GM23338 (cell line): ENCODE data around the gene GLTP. TPM values are rescaled to one million over a fixed set of nuclear protein-coding genes. Genes with fewer than 3 reads are reported as not detected.

Source experiments
- ATAC-seq: fragments of 200-7000 bp; cut with Tn5 transposase; 3 replicates; pipeline ENCODE4 v1.9.1; 2020
- DNase-seq: peaks from one replicate; pipeline ENCODE4 v3.0.0-alpha.2; 2015; ENCODE audit warnings: low spot score
- H2AFZ ChIP-seq: fragments of 200-600 bp; sonication (generic); 2 replicates; pipeline ENCODE4 v1.8.0; 2016; ENCODE audit warnings: antibody characterized with exemption, mild to moderate bottlenecking, moderate library complexity
- H3F3A ChIP-seq: fragments of 200-600 bp; sonication (generic); replicated peaks from 2 replicates; pipeline ENCODE4 v1.8.0; 2017; ENCODE audit warnings: antibody characterized with exemption, mixed run types, low read depth
- H3K27ac ChIP-seq: fragments of 200-600 bp; sonication (generic); 2 replicates; pipeline ENCODE4 v1.6.1; 2016; ENCODE audit warnings: low read depth
- H3K27me3 ChIP-seq: fragments of 200-600 bp; sonication (generic); 2 replicates; pipeline ENCODE4 v1.8.0; 2016; ENCODE audit warnings: mild to moderate bottlenecking, mixed run types, moderate library complexity; ENCODE audit not compliant: insufficient read depth
- H3K36me3 ChIP-seq: fragments of 200-600 bp; sonication (generic); 2 replicates; pipeline ENCODE4 v1.8.0; 2016; ENCODE audit warnings: mild to moderate bottlenecking; ENCODE audit not compliant: insufficient read depth
- H3K4me1 ChIP-seq: fragments of 200-600 bp; sonication (generic); 2 replicates; pipeline ENCODE4 v1.8.0; 2016; ENCODE audit warnings: mild to moderate bottlenecking, moderate library complexity; ENCODE audit not compliant: insufficient read depth
- H3K4me2 ChIP-seq: fragments of 200-600 bp; sonication (generic); 2 replicates; pipeline ENCODE4 v1.7.1; 2017; ENCODE audit warnings: mixed run types
- H3K4me3 ChIP-seq: fragments of 200-600 bp; sonication (generic); 2 replicates; pipeline ENCODE4 v1.6.1; 2016; ENCODE audit warnings: mixed run types
- H3K79me2 ChIP-seq: fragments of 200-600 bp; sonication (generic); replicated peaks from 2 replicates; pipeline ENCODE4 v1.8.0; 2017; ENCODE audit warnings: mild to moderate bottlenecking; ENCODE audit not compliant: insufficient read depth
- H3K9me2 ChIP-seq: fragments of 200-600 bp; sonication (generic); 2 replicates; pipeline ENCODE4 v1.8.0; 2017; ENCODE audit not compliant: insufficient read depth
- H4K20me1 ChIP-seq: fragments of 200-600 bp; sonication (generic); replicated peaks from 2 replicates; pipeline ENCODE4 v1.8.0; 2017; ENCODE audit warnings: mild to moderate bottlenecking; ENCODE audit not compliant: insufficient read depth
- H3K27ac Mint-ChIP-seq: 2 replicates; pipeline ENCODE4 v1.8.0; 2020; ENCODE audit warnings: inconsistent platforms, mild to moderate bottlenecking, moderate library complexity, mixed read lengths
- H3K27me3 Mint-ChIP-seq: 3 replicates; pipeline ENCODE4 v1.8.0; 2022; ENCODE audit warnings: low read depth, mild to moderate bottlenecking, moderate library complexity, mixed read lengths, inconsistent platforms; ENCODE audit not compliant: insufficient read depth, poor library complexity
- H3K36me3 Mint-ChIP-seq: 3 replicates; pipeline ENCODE4 v1.8.0; 2021; ENCODE audit warnings: low read depth, mild to moderate bottlenecking, inconsistent platforms, moderate library complexity, mixed read lengths
- H3K4me1 Mint-ChIP-seq: 3 replicates; pipeline ENCODE4 v1.8.0; 2020; ENCODE audit warnings: mild to moderate bottlenecking, inconsistent platforms, mixed read lengths
- H3K4me3 Mint-ChIP-seq: 3 replicates; pipeline ENCODE4 v1.8.0; 2021; ENCODE audit warnings: moderate library complexity, mild to moderate bottlenecking, inconsistent platforms, mixed read lengths
- H3K9me3 Mint-ChIP-seq: 3 replicates; pipeline ENCODE4 v1.8.0; 2020; ENCODE audit warnings: moderate library complexity, mild to moderate bottlenecking, inconsistent platforms, mixed read lengths
- CREB1 ChIP-seq: fragments of 250-450 bp; sonication (Bioruptor Pico); IDR thresholded peaks from 2 replicates; pipeline ENCODE4 v1.5.0; 2020; ENCODE audit warnings: low read depth, mild to moderate bottlenecking, moderate library complexity
- CTCF ChIP-seq, 2 experiments: fragments of 200-600 bp in 1 of 2; sonication (generic) in 1 of 2; conservative IDR thresholded peaks; 2 replicates each; pipeline versions ENCODE4 v1.5.1 to v1.6.1; 2016 to 2017; ENCODE audit warnings: antibody characterized with exemption in 2 of 2, low read depth in 2 of 2, mild to moderate bottlenecking in 2 of 2, moderate library complexity in 1 of 2
- ETS1 ChIP-seq: IDR thresholded peaks from 2 replicates; pipeline ENCODE4 v1.6.1; 2016; ENCODE audit warnings: antibody characterized with exemption
- EZH2 ChIP-seq: fragments of 200-600 bp; sonication (generic); IDR thresholded peaks from one replicate; pipeline ENCODE4 v1.8.0; 2017; ENCODE audit warnings: antibody characterized with exemption, mild to moderate bottlenecking, low read depth; ENCODE audit not compliant: unreplicated experiment
- EZH2phosphoT487 ChIP-seq: fragments of 200-600 bp; sonication (generic); IDR thresholded peaks from one replicate; pipeline ENCODE4 v1.8.1; 2018; ENCODE audit warnings: antibody characterized with exemption; ENCODE audit not compliant: unreplicated experiment
- JUNB ChIP-seq: IDR thresholded peaks from one replicate; pipeline ENCODE4 v1.6.1; 2016; ENCODE audit warnings: antibody characterized with exemption; ENCODE audit not compliant: unreplicated experiment
- NANOG ChIP-seq: IDR thresholded peaks from 2 replicates; pipeline ENCODE4 v1.6.1; 2016; ENCODE audit warnings: antibody characterized with exemption, borderline replicate concordance
- POLR2AphosphoS5 ChIP-seq: IDR thresholded peaks from 2 replicates; pipeline ENCODE4 v1.6.1; 2016; ENCODE audit warnings: antibody characterized with exemption, low read depth
- REST ChIP-seq: IDR thresholded peaks from one replicate; pipeline ENCODE4 v1.6.1; 2018; ENCODE audit warnings: antibody characterized with exemption; ENCODE audit not compliant: unreplicated experiment
- STAT1 ChIP-seq: IDR thresholded peaks from one replicate; pipeline ENCODE4 v1.6.1; 2016; ENCODE audit warnings: antibody characterized with exemption; ENCODE audit not compliant: unreplicated experiment
- ZNF114 ChIP-seq: fragments of 250-450 bp; sonication (Bioruptor Pico); IDR thresholded peaks from 2 replicates; pipeline ENCODE4 v1.5.0; 2020; ENCODE audit warnings: mild to moderate bottlenecking, moderate library complexity
- ZNF331 ChIP-seq: fragments of 250-450 bp; sonication (Bioruptor Pico); IDR thresholded peaks from 2 replicates; pipeline ENCODE4 v1.5.0; 2020; ENCODE audit warnings: low read depth, mild to moderate bottlenecking, moderate library complexity
- ZNF462 ChIP-seq: fragments of 250-450 bp; sonication (Bioruptor Pico); IDR thresholded peaks from 2 replicates; pipeline ENCODE4 v1.5.0; 2020; ENCODE audit warnings: mild to moderate bottlenecking, moderate library complexity
- polyA plus RNA-seq: library from polyadenylated mRNA; unstranded; fragments of >200 nt; fragmentation: Nextera tagmentation; extraction: Ambion mirVana; gene quantifications from 2 replicates; pipeline ENCODE4 v1.2.1, GENCODE V29; 2016
- total RNA-seq: library from RNA; depleted of rRNA; stranded (reverse); fragments of >200 nt; shearing (Covaris generic); gene quantifications from 2 replicates; pipeline ENCODE4 v1.2.3, GENCODE V29; 2014

GLTP gene
- total and polyA plus RNA-seq, 2 experiments from 2014 or later = 26.5 to 30.2 TPM

- no peak for TF ChIP-seq ZNF462 (CRISPR knock-in tag)
- TF ChIP-seq ZNF331 (CRISPR knock-in tag) = no peak
- no peak for TF ChIP-seq STAT1
- TF ChIP-seq CTCF (conservative IDR thresholded peaks at IDR 0.05; ENCODE audit: low read depth in 2 of 2) = no peak
- no peak for TF ChIP-seq NANOG
- TF ChIP-seq POLR2AphosphoS5 = no peak
- no peak for TF ChIP-seq EZH2phosphoT487
Observed at GRCh38 chr12:109876406-109876805, 3.9 kb downstream of the GLTP start (continued).

- Histone ChIP-seq H2AFZ (no peak overlapping the region), H3K4me3 (no peak overlapping the region), H3F3A (0 out of 2 replicates have a peak, but pooled peaks cover 3% of the 10 kb centered on the region), H3K27ac (no peak overlapping the region), H3K27me3 (no peaks in the 10 kb centered on the region), H3K9me2 (no peaks in the 10 kb centered on the region), H3K79me2 (peaks cover 86% of the 10 kb centered on the region), H3K36me3 (no peaks in the 10 kb centered on the region), H3K4me2 (no peak overlapping the region), H3K4me1 (peaks cover 39% of the 10 kb centered on the region), H4K20me1 (peaks cover 29% of the 10 kb centered on the region)
- Mint-ChIP-seq H3K36me3 (peaks cover 5% of the 10 kb centered on the region; the same call in 1 of the 3 replicates), H3K27ac (no peak overlapping the region), H3K9me3 (no peaks in the 10 kb centered on the region), H3K4me3 (no peak overlapping the region), H3K4me1 (peaks cover 47% of the 10 kb centered on the region), H3K27me3 (peaks cover 4% of the 10 kb centered on the region)
- ATAC-seq (no peak), DNase-seq (no peak)
- TF ChIP-seq ZNF331 (CRISPR knock-in tag) (no peak), CREB1 (CRISPR knock-in tag) (no peak), ETS1 (no peak), NANOG (no peak), EZH2phosphoT487 (no peak), JUNB (no peak), REST (no peak), ZNF114 (CRISPR knock-in tag) (no peak), EZH2 (no peak), STAT1 (no peak)
Observed at GRCh38 chr12:109875572-109876131, 4.7 kb downstream of the GLTP start.
